Heart right ventricle (tissue), 16 donors: ENCODE measurements around the gene DSG2. TPM values are rescaled to one million over a fixed set of nuclear protein-coding genes. Genes with fewer than 3 reads are reported as not detected.

Experiments used
- ATAC-seq, 8 donors: fragments of 200-7000 bp; cut with Tn5 transposase; one replicate each; pipeline ENCODE4 v1.9.1; 2020; ENCODE audit warnings: mild to moderate bottlenecking in 8 of 8, moderate library complexity in 8 of 8, moderate number of reproducible peaks in 1 of 8
- DNase-seq, 2 donors: peaks; one replicate each; pipeline ENCODE4 v3.0.0-alpha.2; 2020
- H3K27ac ChIP-seq, 10 donors: fragments of 200-600 bp; sonication (generic) in 2 of 10; one replicate each; pipeline versions ENCODE4 v1.5.0 to v1.8.0; 2020 to 2022; ENCODE audit warnings: mild to moderate bottlenecking in 3 of 10
- H3K27me3 ChIP-seq, 7 donors: fragments of 200-600 bp; one replicate each; pipeline ENCODE4 v1.8.0; 2021 to 2022; ENCODE audit warnings: mild to moderate bottlenecking in 2 of 7
- H3K36me3 ChIP-seq, 9 donors: fragments of 200-600 bp; sonication (generic) in 1 of 9; one replicate each; pipeline versions ENCODE4 v1.5.0 to v1.8.0; 2020 to 2022; ENCODE audit warnings: mild to moderate bottlenecking in 2 of 9
- H3K4me1 ChIP-seq, 9 donors: fragments of 200-600 bp; sonication (generic) in 1 of 9; one replicate each; pipeline versions ENCODE4 v1.5.0 to v1.8.0; 2020 to 2022; ENCODE audit warnings: mild to moderate bottlenecking in 4 of 9
- H3K4me3 ChIP-seq, 10 donors: fragments of 200-600 bp; sonication (generic) in 2 of 10; one replicate each; pipeline versions ENCODE4 v1.5.0 to v1.8.0; 2020 to 2022; ENCODE audit warnings: mild to moderate bottlenecking in 7 of 10, moderate library complexity in 2 of 10
- H3K9me3 ChIP-seq, 11 donors: fragments of 200-600 bp in 10 of 11; sonication (generic) in 2 of 11; one replicate each; pipeline versions ENCODE4 v1.5.0 to v1.8.0; 2013 to 2022; ENCODE audit warnings: mild to moderate bottlenecking in 2 of 11, control low read depth in 1 of 11, moderate library complexity in 1 of 11
- WGBS, 2 donors: extraction: QIAGEN DNeasy Blood & Tissue Kit; methylation state at CpG; one replicate each; pipeline ENCODE4 v1.1.7; 2013; ENCODE audit warnings: inconsistent platforms in 1 of 2; 5-methylcytosine and 5-hydroxymethylcytosine counted together
- intact Hi-C, 10 donors: fragments of 100-400 bp; cut with DNase I; formaldehyde crosslinking; loops; one replicate each; pipeline versions ENCODE4 v1.11.1 to v1.14.2; 2022
- polyA plus RNA-seq, 2 donors: library from polyadenylated mRNA; stranded (reverse); fragments of 200-250 nt; gene quantifications; one replicate each; pipeline ENCODE4 v1.2.3, GENCODE V29; 2013
- total RNA-seq, 10 donors: library from RNA; stranded (reverse); fragmentation: NEBNext Ultra II Directional in 3 of 10; extraction: Animal tissue kit (Norgen Biotek cat#: 25700) in 3 of 10; gene quantifications; one replicate each; pipeline versions ENCODE4 v1.2.1 to v1.2.4, GENCODE V29; 2021 to 2023
- TF ChIP-seq, protein P1 (sequence below), 9 donors: fragments of 200-600 bp; sonication (generic) in 2 of 9; IDR thresholded peaks; one replicate each; pipeline versions ENCODE4 v1.5.0 to v1.8.0; 2021 to 2022; ENCODE audit warnings: antibody characterized with exemption in 9 of 9, mild to moderate bottlenecking in 5 of 9, moderate library complexity in 1 of 9
- donor health status: Arrhythmogenic right ventricular cardiomyopathy.
- donor health status: ischemic (EF 13 %, LVEDD 7.1; RV severe dilation, severe dysfunction).
- donor health status: healthy with polysubstance abuse.
- donor health status: DM: no; HTN: yes; CAD: no.
- donor health status: DM: no; HTN: no; CAD: no.
- donor health status: ischemic (EF 25% LVEDD 6.9; RV normal size, moderate dysfunction).
- donor health status: ischemic (EF 25% LVEDD 5.7; RV mildly dilated, moderate dysfunction).
- donor health status: healthy.
- donor health status: DM: yes; HTN: yes; CAD: no.
- donor health status: Ischemic cardiomyopathy.
- donor health status: ischemic (EF 35%, LVEDD 5.7; RV mildly dilated, moderate dysfunction).
- donor health status: nonischemic (EF 11% LVEDD 7.7; RV severe dilation, severe dysfunction).
- donor health status: DM: yes; HTN: yes; CAD: no.
- donor health status: PGD.
- donor health status: ischemic (EF 29% LVEDD 5.4; RV normal size, mild dysfunction).
- donor health status: nonischemic (EF 23%, LVEDD 6.1; RV moderate dilation, normal function).

The DSG2 gene
- total and polyA plus RNA-seq, 12 donors, result 7.6 to 53.8 (median 39.9) TPM

DNA sequence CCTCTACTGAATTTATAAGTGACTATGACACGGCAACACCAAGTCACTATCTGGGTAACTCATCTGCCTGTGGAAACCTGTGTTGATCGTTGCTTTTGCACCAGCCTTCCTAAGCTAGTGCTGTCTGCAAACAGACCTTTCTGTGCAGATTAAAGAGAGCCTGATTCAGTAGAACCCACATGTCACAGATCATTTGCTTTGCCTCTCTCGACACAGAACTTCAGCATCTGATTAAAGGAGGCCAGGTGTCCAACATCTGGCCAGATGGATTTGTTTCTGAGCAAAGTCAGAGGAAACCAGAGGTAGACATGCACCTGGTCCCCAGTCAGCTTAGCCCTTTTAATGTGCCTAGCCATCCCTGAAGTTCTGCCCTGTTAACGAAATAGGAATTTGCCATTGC, 78.7 kb downstream of the DSG2 start:
- ATAC-seq, result no peak
- TF ChIP-seq, protein P1, sequence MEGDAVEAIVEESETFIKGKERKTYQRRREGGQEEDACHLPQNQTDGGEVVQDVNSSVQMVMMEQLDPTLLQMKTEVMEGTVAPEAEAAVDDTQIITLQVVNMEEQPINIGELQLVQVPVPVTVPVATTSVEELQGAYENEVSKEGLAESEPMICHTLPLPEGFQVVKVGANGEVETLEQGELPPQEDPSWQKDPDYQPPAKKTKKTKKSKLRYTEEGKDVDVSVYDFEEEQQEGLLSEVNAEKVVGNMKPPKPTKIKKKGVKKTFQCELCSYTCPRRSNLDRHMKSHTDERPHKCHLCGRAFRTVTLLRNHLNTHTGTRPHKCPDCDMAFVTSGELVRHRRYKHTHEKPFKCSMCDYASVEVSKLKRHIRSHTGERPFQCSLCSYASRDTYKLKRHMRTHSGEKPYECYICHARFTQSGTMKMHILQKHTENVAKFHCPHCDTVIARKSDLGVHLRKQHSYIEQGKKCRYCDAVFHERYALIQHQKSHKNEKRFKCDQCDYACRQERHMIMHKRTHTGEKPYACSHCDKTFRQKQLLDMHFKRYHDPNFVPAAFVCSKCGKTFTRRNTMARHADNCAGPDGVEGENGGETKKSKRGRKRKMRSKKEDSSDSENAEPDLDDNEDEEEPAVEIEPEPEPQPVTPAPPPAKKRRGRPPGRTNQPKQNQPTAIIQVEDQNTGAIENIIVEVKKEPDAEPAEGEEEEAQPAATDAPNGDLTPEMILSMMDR (IDR thresholded peaks at IDR 0.05), result no peak
- 60 to 68% methylated on average over 4 of the region's 4 CpGs for WGBS, 2 donors
- Histone ChIP-seq H3K9me3 (no peaks in the 10 kb centered on the region), H3K4me3 (no peak overlapping the region), H3K4me1 (no peaks in the 10 kb centered on the region), H3K27me3 (no peaks in the 10 kb centered on the region), H3K27ac (no peak overlapping the region), H3K36me3 (no peaks in the 10 kb centered on the region)
- intact Hi-C loops, result no loop called here
- no peak for DNase-seq

DNA sequence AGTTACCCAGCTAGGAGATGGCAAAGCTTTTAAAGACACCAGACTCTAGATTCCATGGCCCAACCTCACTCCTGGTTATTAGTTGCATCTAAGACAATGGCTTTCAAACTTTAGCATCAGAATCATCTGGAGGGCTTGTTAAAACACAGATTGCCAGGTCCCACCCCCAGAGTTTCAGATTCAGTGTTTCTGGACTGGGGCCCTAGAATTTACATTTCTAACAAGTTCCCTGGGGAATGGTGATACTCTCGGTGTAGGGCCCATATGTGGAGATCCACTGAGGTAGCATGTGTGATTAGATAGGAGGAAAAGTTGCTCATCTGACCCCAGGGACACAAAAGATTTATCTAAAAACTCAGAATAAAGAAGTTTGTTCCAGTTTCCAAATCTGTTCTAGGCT, 79.2 kb downstream of the DSG2 start:
- no peak overlapping the region for H3K27ac ChIP-seq
- TF ChIP-seq, protein P1 (IDR thresholded peaks at IDR 0.05), result no peak
- no peak for ATAC-seq
- no peak overlapping the region for H3K4me3 ChIP-seq
- H3K36me3 ChIP-seq, result no peaks in the 10 kb centered on the region
- H3K27me3 ChIP-seq, result no peaks in the 10 kb centered on the region
- no peaks in the 10 kb centered on the region for H3K4me1 ChIP-seq
- 34 to 54% methylated on average over 1 of the region's 1 CpG for WGBS, 2 donors
- no peaks in the 10 kb centered on the region for H3K9me3 ChIP-seq
- DNase-seq, result no peak
- intact Hi-C loops, result no loop called here

DNA sequence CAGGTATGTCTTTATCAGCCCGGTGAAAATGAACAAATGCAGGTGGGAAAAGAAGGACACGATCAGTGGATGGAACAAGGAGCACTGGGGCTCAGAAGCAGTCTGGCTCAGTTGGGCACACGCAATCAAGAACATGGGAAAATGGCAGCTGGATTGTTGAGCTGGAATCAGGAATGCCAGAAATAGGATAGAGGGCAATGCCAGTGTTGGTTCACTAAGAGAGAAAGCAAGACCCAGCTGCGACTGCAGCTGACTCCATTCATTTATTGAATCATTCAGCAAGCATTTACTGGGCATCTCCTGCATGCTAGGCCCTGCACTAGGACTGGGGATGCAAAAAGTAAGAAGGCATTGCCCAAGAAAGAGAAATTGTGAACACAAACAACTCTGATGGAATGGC, 80.1 kb downstream of the DSG2 start:
- TF ChIP-seq, protein P1 (IDR thresholded peaks at IDR 0.05), result no peak
- Histone ChIP-seq H3K4me3 (no peak overlapping the region), H3K27me3 (no peaks in the 10 kb centered on the region), H3K4me1 (no peaks in the 10 kb centered on the region), H3K9me3 (no peaks in the 10 kb centered on the region), H3K27ac (no peak overlapping the region), H3K36me3 (no peaks in the 10 kb centered on the region)
- intact Hi-C loops, result no loop called here
- ATAC-seq, result no peak
- 94 to 97% methylated on average over 4 of the region's 4 CpGs for WGBS, 2 donors
- DNase-seq, result no peak

DNA sequence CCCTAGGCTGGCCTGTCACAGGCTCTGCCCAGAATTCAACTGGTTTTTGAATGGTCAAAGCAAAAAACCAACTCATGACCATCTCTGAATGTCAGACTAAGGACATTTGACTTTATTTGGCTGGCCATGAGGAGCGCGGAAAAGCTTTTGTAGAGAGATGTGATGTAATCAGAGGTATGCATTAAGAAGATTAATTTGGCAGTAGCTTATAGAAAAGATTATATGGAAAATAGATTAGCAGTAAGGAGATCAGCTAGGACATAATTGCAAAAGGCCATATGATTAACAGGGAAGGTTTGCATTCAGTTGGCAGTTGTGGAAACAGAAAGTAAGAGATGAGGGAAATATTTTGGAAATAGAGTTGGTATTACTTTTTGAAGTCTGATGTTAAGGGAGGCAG, 81.4 kb downstream of the DSG2 start:
- intact Hi-C loops, result no loop called here
- 97 to 99% methylated on average over 2 of the region's 2 CpGs for WGBS, 2 donors
- Histone ChIP-seq H3K9me3 (no peaks in the 10 kb centered on the region), H3K27me3 (no peaks in the 10 kb centered on the region), H3K4me3 (no peak overlapping the region), H3K4me1 (no peaks in the 10 kb centered on the region), H3K36me3 (no peaks in the 10 kb centered on the region), H3K27ac (no peak overlapping the region)
- DNase-seq (no peak), ATAC-seq (no peak)
- TF ChIP-seq, protein P1 (IDR thresholded peaks at IDR 0.05), result no peak
